Hepatocyte (in vitro differentiated cells): ENCODE results near the gene TGM2. TPM values are rescaled to one million over a fixed set of nuclear protein-coding genes. Genes with fewer than 3 reads are reported as not detected.
A peak's percentile ranks its signal among the peaks of the same experiment; 100 is the strongest.

ENCODE experiments used
- DNase-seq: peaks from one replicate; pipeline ENCODE4 v3.0.0-alpha.2; 2016; ENCODE audit warnings: low spot score
- H2AFZ ChIP-seq: fragments of 200-600 bp; sonication (generic); 2 replicates; pipeline ENCODE4 v1.6.0; 2016; ENCODE audit warnings: antibody characterized with exemption, mild to moderate bottlenecking
- H3K27ac ChIP-seq: fragments of 200-600 bp; sonication (generic); 2 replicates; pipeline ENCODE4 v1.5.1; 2016; ENCODE audit warnings: mild to moderate bottlenecking
- H3K27me3 ChIP-seq: fragments of 200-600 bp; sonication (generic); 2 replicates; pipeline ENCODE4 v1.6.1; 2016
- H3K36me3 ChIP-seq: fragments of 200-600 bp; sonication (generic); replicated peaks from 2 replicates; pipeline ENCODE4 v1.5.1; 2016; ENCODE audit warnings: low read depth; ENCODE audit not compliant: insufficient read depth
- H3K4me1 ChIP-seq: fragments of 200-600 bp; sonication (generic); 2 replicates; pipeline ENCODE4 v1.5.1; 2016; ENCODE audit warnings: mild to moderate bottlenecking, moderate library complexity; ENCODE audit not compliant: insufficient read depth
- H3K4me2 ChIP-seq: fragments of 200-600 bp; sonication (generic); 2 replicates; pipeline ENCODE4 v1.6.0; 2016
- H3K4me3 ChIP-seq: fragments of 200-600 bp; sonication (generic); 2 replicates; pipeline ENCODE4 v1.5.1; 2016; ENCODE audit warnings: mild to moderate bottlenecking
- H3K79me2 ChIP-seq: fragments of 200-600 bp; sonication (generic); 2 replicates; pipeline ENCODE4 v1.6.0; 2017; ENCODE audit warnings: mild to moderate bottlenecking
- H3K9me2 ChIP-seq: fragments of 200-600 bp; sonication (generic); replicated peaks from 2 replicates; pipeline ENCODE4 v1.6.0; 2017; ENCODE audit warnings: mild to moderate bottlenecking; ENCODE audit not compliant: insufficient read depth
- H3K9me3 ChIP-seq: fragments of 200-600 bp; sonication (generic); 2 replicates; pipeline ENCODE4 v1.5.1; 2016; ENCODE audit warnings: low read depth, mild to moderate bottlenecking
- H4K20me1 ChIP-seq: fragments of 200-600 bp; sonication (generic); 2 replicates; pipeline ENCODE4 v1.6.0; 2016; ENCODE audit warnings: mild to moderate bottlenecking; ENCODE audit not compliant: insufficient read depth, poor library complexity, severe bottlenecking
- CTCF ChIP-seq: fragments of 200-600 bp; sonication (generic); IDR thresholded peaks from 2 replicates; pipeline ENCODE4 v1.5.1; 2016; ENCODE audit warnings: antibody characterized with exemption, mild to moderate bottlenecking; ENCODE audit not compliant: poor library complexity
- EZH2 ChIP-seq: fragments of 200-600 bp; sonication (generic); IDR thresholded peaks from 2 replicates; pipeline ENCODE4 v1.6.1; 2016; ENCODE audit warnings: antibody characterized with exemption, mild to moderate bottlenecking, borderline replicate concordance
- EZH2phosphoT487 ChIP-seq: fragments of 200-600 bp; sonication (generic); IDR thresholded peaks from one replicate; pipeline ENCODE4 v1.6.1; 2018; ENCODE audit warnings: antibody characterized with exemption, mild to moderate bottlenecking, low read depth, moderate library complexity; ENCODE audit not compliant: unreplicated experiment, severe bottlenecking
- WGBS: methylation state at CpG from one replicate; pipeline ENCODE4 v1.1.6; 2016; ENCODE audit warnings: low lambda C conversion rate; ENCODE audit errors: missing lambda C conversion rate; 5-methylcytosine and 5-hydroxymethylcytosine counted together
- polyA plus RNA-seq: library from polyadenylated mRNA; unstranded; fragments of >200 nt; fragmentation: Nextera tagmentation; extraction: Ambion mirVana; gene quantifications from 2 replicates; pipeline ENCODE4 v1.2.1, GENCODE V29; 2016
- total RNA-seq: library from RNA; depleted of rRNA; stranded (reverse); fragments of >200 nt; gene quantifications from 2 replicates; pipeline ENCODE4 v1.2.3, GENCODE V29; 2014

The TGM2 gene
- total and polyA plus RNA-seq, 2 experiments from 2014 or later: 85.8 to 133 TPM

GRCh38 chr20:38127920-38128528 is 37.0 kb downstream of the TGM2 start:
- H3K4me2 ChIP-seq: no peak overlapping the region
- H3K27me3 ChIP-seq: no peaks in the 10 kb centered on the region
- no peaks in the 10 kb centered on the region for H3K9me2 ChIP-seq
- H3K9me3 ChIP-seq: no peaks in the 10 kb centered on the region
- H3K4me3 ChIP-seq: no peak overlapping the region
- WGBS: 86% methylated on average over 9 of the region's 9 CpGs
- no peaks in the 10 kb centered on the region for H3K79me2 ChIP-seq
- no peaks in the 10 kb centered on the region for H4K20me1 ChIP-seq
- TF ChIP-seq EZH2phosphoT487: no peak
- TF ChIP-seq CTCF: no peak
- peak overlapping the region; percentile 64 for H3K27ac ChIP-seq
- H2AFZ ChIP-seq: no peak overlapping the region
- H3K36me3 ChIP-seq: no peaks in the 10 kb centered on the region
- DNase-seq: no peak
- peaks cover 24% of the 10 kb centered on the region for H3K4me1 ChIP-seq

DNA sequence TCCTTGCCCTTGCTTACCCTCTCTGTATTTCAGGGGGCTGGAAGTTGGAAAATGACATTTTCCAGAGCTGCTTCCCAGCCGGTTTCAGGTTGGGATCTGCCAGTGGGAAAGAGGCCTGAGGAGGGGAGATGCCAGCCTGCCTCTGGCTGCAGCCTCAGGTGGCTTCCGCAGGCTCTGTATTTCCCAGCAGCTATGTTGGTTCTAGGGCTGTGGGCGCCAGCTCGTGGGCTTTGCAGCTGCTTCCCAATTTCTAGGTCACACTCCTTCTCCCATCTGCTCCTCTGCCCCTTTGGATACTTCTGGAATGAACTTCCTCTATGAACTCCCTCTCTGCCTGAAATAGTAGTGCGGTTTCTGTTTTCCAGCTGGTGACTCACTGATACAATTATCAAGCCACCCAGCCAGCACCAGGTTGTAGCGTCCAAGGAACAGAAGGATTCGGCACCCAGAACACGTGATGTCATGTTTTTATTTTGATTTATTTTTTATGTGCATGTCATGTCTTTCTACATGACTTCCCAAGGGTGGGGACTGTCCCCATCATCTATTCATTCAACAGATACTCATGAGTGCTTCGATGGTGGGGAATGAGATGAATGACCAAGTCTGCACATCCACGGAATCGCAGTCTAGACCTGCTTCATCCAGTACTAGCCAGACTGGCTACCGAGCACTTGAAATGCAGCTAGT is 38.0 kb downstream of the TGM2 start:
- peaks cover 32% of the 10 kb centered on the region for H3K4me1 ChIP-seq
- no peaks in the 10 kb centered on the region for H3K36me3 ChIP-seq
- peak; percentile 54 for DNase-seq
- no peak overlapping the region for H3K4me2 ChIP-seq
- H3K79me2 ChIP-seq: no peaks in the 10 kb centered on the region
- no peaks in the 10 kb centered on the region for H4K20me1 ChIP-seq
- H3K9me3 ChIP-seq: no peaks in the 10 kb centered on the region
- 69% methylated on average over 12 of the region's 12 CpGs for WGBS
- H2AFZ ChIP-seq: no peak overlapping the region
- no peak overlapping the region for H3K4me3 ChIP-seq
- H3K27ac ChIP-seq: peak overlapping the region; percentile 64
- H3K27me3 ChIP-seq: no peaks in the 10 kb centered on the region
- H3K9me2 ChIP-seq: no peaks in the 10 kb centered on the region
- no peak for TF ChIP-seq EZH2
- TF ChIP-seq CTCF: no peak
- TF ChIP-seq EZH2phosphoT487: no peak

DNA sequence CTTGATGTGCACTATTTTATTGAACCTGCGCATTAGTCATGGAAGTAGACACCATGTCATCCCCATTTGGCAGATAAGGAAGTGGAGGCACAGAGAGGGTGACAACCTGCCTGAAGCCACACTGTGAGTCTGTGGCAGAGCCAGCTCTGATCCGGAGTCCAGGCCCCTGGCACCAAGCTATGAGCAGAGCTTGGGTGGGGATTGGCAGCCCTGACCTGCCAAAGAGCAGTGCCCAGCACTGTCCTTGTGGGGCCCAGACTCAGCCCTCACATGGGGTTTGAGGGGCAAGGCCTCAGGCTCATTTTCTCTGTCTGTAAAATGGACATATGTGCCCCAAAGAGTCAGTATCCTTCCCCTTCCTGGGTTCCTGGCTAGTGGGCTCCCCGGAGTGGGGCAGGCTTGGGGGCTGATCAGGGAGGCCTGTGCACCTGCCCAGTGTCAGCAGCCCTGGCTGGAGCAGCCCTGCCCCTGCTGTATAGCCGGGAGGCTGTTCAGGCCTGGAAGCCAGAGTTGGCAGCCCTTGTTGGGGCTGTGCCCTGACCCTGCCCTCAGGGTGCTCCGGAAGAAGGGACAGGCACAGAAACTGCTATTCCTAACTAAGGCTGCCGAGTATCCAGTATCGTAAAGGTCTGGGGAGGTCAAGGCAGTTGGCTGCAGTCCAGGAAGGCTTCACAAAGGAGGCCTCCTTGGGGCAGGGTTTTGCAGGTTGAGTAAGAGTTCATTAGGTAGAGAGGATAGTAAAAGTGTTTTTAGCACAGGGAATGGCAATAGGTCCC is 38.7 kb downstream of the TGM2 start:
- Histone ChIP-seq H3K4me2 (no peak overlapping the region), H3K9me3 (no peaks in the 10 kb centered on the region), H3K4me1 (peaks cover 32% of the 10 kb centered on the region), H3K36me3 (no peaks in the 10 kb centered on the region), H3K9me2 (no peaks in the 10 kb centered on the region), H3K27me3 (no peaks in the 10 kb centered on the region), H3K27ac (peak overlapping the region; percentile 64), H3K79me2 (no peaks in the 10 kb centered on the region), H3K4me3 (no peak overlapping the region), H4K20me1 (no peaks in the 10 kb centered on the region), H2AFZ (no peak overlapping the region)
- no peak for DNase-seq
- TF ChIP-seq EZH2phosphoT487: no peak
- TF ChIP-seq CTCF: no peak
- no peak for TF ChIP-seq EZH2
- 73% methylated on average over 7 of the region's 7 CpGs for WGBS
